Hepatocyte (in vitro differentiated cells): ENCODE data around the gene HEXD. TPM values are rescaled to one million over a fixed set of nuclear protein-coding genes. Genes with fewer than 3 reads are reported as not detected.
"Not testable (repeated sequence)": the region's sequence is repeated elsewhere in the genome, so short reads cannot be mapped to it uniquely, and the experiment has no call there.

ENCODE experiments used
- DNase-seq: peaks from one replicate; pipeline ENCODE4 v3.0.0-alpha.2; 2016; ENCODE audit warnings: low spot score
- H2AFZ ChIP-seq: fragments of 200-600 bp; sonication (generic); 2 replicates; pipeline ENCODE4 v1.6.0; 2016; ENCODE audit warnings: antibody characterized with exemption, mild to moderate bottlenecking
- H3K27ac ChIP-seq: fragments of 200-600 bp; sonication (generic); 2 replicates; pipeline ENCODE4 v1.5.1; 2016; ENCODE audit warnings: mild to moderate bottlenecking
- H3K27me3 ChIP-seq: fragments of 200-600 bp; sonication (generic); 2 replicates; pipeline ENCODE4 v1.6.1; 2016
- H3K36me3 ChIP-seq: fragments of 200-600 bp; sonication (generic); replicated peaks from 2 replicates; pipeline ENCODE4 v1.5.1; 2016; ENCODE audit warnings: low read depth; ENCODE audit not compliant: insufficient read depth
- H3K4me1 ChIP-seq: fragments of 200-600 bp; sonication (generic); 2 replicates; pipeline ENCODE4 v1.5.1; 2016; ENCODE audit warnings: mild to moderate bottlenecking, moderate library complexity; ENCODE audit not compliant: insufficient read depth
- H3K4me2 ChIP-seq: fragments of 200-600 bp; sonication (generic); 2 replicates; pipeline ENCODE4 v1.6.0; 2016
- H3K4me3 ChIP-seq: fragments of 200-600 bp; sonication (generic); 2 replicates; pipeline ENCODE4 v1.5.1; 2016; ENCODE audit warnings: mild to moderate bottlenecking
- H3K79me2 ChIP-seq: fragments of 200-600 bp; sonication (generic); 2 replicates; pipeline ENCODE4 v1.6.0; 2017; ENCODE audit warnings: mild to moderate bottlenecking
- H3K9me2 ChIP-seq: fragments of 200-600 bp; sonication (generic); replicated peaks from 2 replicates; pipeline ENCODE4 v1.6.0; 2017; ENCODE audit warnings: mild to moderate bottlenecking; ENCODE audit not compliant: insufficient read depth
- H3K9me3 ChIP-seq: fragments of 200-600 bp; sonication (generic); 2 replicates; pipeline ENCODE4 v1.5.1; 2016; ENCODE audit warnings: low read depth, mild to moderate bottlenecking
- H4K20me1 ChIP-seq: fragments of 200-600 bp; sonication (generic); 2 replicates; pipeline ENCODE4 v1.6.0; 2016; ENCODE audit warnings: mild to moderate bottlenecking; ENCODE audit not compliant: insufficient read depth, poor library complexity, severe bottlenecking
- EZH2 ChIP-seq: fragments of 200-600 bp; sonication (generic); IDR thresholded peaks from 2 replicates; pipeline ENCODE4 v1.6.1; 2016; ENCODE audit warnings: antibody characterized with exemption, mild to moderate bottlenecking, borderline replicate concordance
- EZH2phosphoT487 ChIP-seq: fragments of 200-600 bp; sonication (generic); IDR thresholded peaks from one replicate; pipeline ENCODE4 v1.6.1; 2018; ENCODE audit warnings: antibody characterized with exemption, mild to moderate bottlenecking, low read depth, moderate library complexity; ENCODE audit not compliant: unreplicated experiment, severe bottlenecking
- WGBS: methylation state at CpG from one replicate; pipeline ENCODE4 v1.1.6; 2016; ENCODE audit warnings: low lambda C conversion rate; ENCODE audit errors: missing lambda C conversion rate; 5-methylcytosine and 5-hydroxymethylcytosine counted together
- polyA plus RNA-seq: library from polyadenylated mRNA; unstranded; fragments of >200 nt; fragmentation: Nextera tagmentation; extraction: Ambion mirVana; gene quantifications from 2 replicates; pipeline ENCODE4 v1.2.1, GENCODE V29; 2016
- total RNA-seq: library from RNA; depleted of rRNA; stranded (reverse); fragments of >200 nt; gene quantifications from 2 replicates; pipeline ENCODE4 v1.2.3, GENCODE V29; 2014
- TF ChIP-seq, protein P1 (sequence below): fragments of 200-600 bp; sonication (generic); IDR thresholded peaks from 2 replicates; pipeline ENCODE4 v1.5.1; 2016; ENCODE audit warnings: antibody characterized with exemption, mild to moderate bottlenecking; ENCODE audit not compliant: poor library complexity

HEXD gene
- total and polyA plus RNA-seq, 2 experiments from 2014 or later = 32.6 to 46.0 TPM

- Histone ChIP-seq H2AFZ (no peak overlapping the region), H3K79me2 (no peaks in the 10 kb centered on the region), H3K4me1 (no peaks in the 10 kb centered on the region), H3K4me3 (no peak overlapping the region), H3K27me3 (no peaks in the 10 kb centered on the region), H3K9me2 (no peaks in the 10 kb centered on the region), H3K36me3 (no peaks in the 10 kb centered on the region), H4K20me1 (peaks cover 2% of the 10 kb centered on the region), H3K27ac (no peak overlapping the region), H3K4me2 (no peak overlapping the region), H3K9me3 (no peaks in the 10 kb centered on the region)
- WGBS = 92% methylated on average over 14 of the region's 14 CpGs
- DNase-seq = no peak
- TF ChIP-seq, protein P1, sequence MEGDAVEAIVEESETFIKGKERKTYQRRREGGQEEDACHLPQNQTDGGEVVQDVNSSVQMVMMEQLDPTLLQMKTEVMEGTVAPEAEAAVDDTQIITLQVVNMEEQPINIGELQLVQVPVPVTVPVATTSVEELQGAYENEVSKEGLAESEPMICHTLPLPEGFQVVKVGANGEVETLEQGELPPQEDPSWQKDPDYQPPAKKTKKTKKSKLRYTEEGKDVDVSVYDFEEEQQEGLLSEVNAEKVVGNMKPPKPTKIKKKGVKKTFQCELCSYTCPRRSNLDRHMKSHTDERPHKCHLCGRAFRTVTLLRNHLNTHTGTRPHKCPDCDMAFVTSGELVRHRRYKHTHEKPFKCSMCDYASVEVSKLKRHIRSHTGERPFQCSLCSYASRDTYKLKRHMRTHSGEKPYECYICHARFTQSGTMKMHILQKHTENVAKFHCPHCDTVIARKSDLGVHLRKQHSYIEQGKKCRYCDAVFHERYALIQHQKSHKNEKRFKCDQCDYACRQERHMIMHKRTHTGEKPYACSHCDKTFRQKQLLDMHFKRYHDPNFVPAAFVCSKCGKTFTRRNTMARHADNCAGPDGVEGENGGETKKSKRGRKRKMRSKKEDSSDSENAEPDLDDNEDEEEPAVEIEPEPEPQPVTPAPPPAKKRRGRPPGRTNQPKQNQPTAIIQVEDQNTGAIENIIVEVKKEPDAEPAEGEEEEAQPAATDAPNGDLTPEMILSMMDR = no peak
- TF ChIP-seq EZH2phosphoT487 (no peak), EZH2 (no peak)
These were observed 8.0 kb upstream of the HEXD start for GRCh38 chr17:82410014-82410716.

DNA sequence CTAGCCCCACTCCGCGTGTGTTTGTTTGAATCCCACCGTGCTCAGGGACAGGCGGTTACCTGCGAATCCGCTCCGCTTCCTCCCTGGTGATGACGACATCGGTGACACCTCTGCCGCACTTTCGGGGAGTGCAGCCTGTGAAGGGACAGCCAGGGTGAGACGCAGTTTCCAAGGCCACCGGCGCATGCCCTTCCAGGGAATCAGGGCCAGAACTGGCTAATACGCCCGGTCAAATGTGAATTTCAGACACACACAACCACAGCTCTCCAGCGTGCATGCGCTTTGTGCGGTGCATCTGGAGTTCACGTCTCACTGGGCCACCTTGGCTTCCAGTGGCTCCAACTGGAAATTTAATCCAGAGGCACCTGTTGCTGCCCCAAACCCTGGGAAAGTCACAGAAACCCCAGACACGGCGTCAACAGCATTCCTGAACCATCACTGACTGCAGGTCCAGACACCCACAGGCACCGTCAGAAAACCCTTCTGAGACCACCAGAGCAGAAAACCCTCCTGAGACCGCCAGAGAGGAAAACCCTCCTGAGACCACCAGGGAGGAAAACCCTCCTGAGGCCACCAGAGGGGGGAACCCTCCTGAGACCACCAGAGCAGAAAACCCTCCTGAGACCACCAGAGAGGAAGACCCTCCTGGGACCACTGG lies 6.6 kb upstream of the HEXD start:
- Histone ChIP-seq H3K79me2 (no peaks in the 10 kb centered on the region), H3K9me3 (no peaks in the 10 kb centered on the region), H3K4me3 (no peak overlapping the region), H3K27ac (no peak overlapping the region), H2AFZ (no peak overlapping the region), H3K27me3 (no peaks in the 10 kb centered on the region), H3K4me1 (no peaks in the 10 kb centered on the region), H4K20me1 (peaks cover 6% of the 10 kb centered on the region), H3K4me2 (no peak overlapping the region), H3K9me2 (no peaks in the 10 kb centered on the region), H3K36me3 (no peaks in the 10 kb centered on the region)
- TF ChIP-seq EZH2phosphoT487 (no peak), EZH2 (no peak)
- TF ChIP-seq, protein P1 = no peak
- no peak for DNase-seq
- WGBS = 96% methylated on average over 24 of the region's 24 CpGs

DNA sequence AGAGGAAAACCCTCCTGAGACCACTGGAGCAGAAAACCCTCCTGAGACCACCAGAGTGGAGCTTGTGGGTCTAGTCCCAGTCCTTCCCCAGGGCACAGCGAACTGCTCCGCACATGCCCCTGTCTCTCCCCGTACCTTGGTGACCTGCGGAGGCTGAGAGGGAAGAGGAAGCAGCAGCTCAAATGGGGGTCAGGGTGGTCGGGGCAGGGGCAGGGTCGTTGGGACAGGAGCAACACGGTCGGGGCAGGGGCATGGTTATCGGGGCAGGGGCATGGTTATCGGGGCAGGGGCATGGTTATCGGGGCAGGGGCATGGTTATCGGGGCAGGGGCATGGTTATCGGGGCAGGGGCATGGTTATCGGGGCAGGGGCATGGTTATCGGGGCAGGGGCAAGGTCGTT lies 6.1 kb upstream of the HEXD start:
- not testable (repeated sequence) for H3K36me3 ChIP-seq, H3K27ac ChIP-seq, H3K79me2 ChIP-seq, H3K4me1 ChIP-seq, DNase-seq, H4K20me1 ChIP-seq, H3K9me2 ChIP-seq, H3K4me2 ChIP-seq, H3K9me3 ChIP-seq, H3K27me3 ChIP-seq, H2AFZ ChIP-seq, H3K4me3 ChIP-seq
- 97% methylated on average over 12 of the region's 16 CpGs for WGBS

GRCh38 chr17:82412535-82413520 lies 5.3 kb upstream of the HEXD start:
- H3K79me2 ChIP-seq = peaks cover 4% of the 10 kb centered on the region
- 84% methylated on average over 25 of the region's 29 CpGs for WGBS
- H3K36me3 ChIP-seq = no peaks in the 10 kb centered on the region
- H3K9me2 ChIP-seq = no peaks in the 10 kb centered on the region
- peaks cover 10% of the 10 kb centered on the region for H4K20me1 ChIP-seq
- H2AFZ ChIP-seq = no peak overlapping the region
- no peak for DNase-seq
- H3K4me1 ChIP-seq = peaks cover 4% of the 10 kb centered on the region
- no peak overlapping the region for H3K4me3 ChIP-seq
- no peak for TF ChIP-seq EZH2
- no peaks in the 10 kb centered on the region for H3K9me3 ChIP-seq
- no peak overlapping the region for H3K27ac ChIP-seq
- H3K4me2 ChIP-seq = no peak overlapping the region
- H3K27me3 ChIP-seq = no peaks in the 10 kb centered on the region
